T-helper 1 cell treated with Interleukin-12 subunit alpha and Interleukin-12 subunit beta and Interleukin-4 antibody, amounts not matched to agents 30 μg/mL and 1 μg/mL, for 36 hours (primary cell): ENCODE data around the gene TRIM56.
A peak's percentile ranks its signal among the peaks of the same experiment; 100 is the strongest.
"Not testable (repeated sequence)": the region's sequence is repeated elsewhere in the genome, so short reads cannot be mapped to it uniquely, and the experiment has no call there.

ENCODE experiments used
- H3K27ac Mint-ChIP-seq: one replicate; pipeline ENCODE4 v1.8.0; 2021; ENCODE audit warnings: mild to moderate bottlenecking, mixed read lengths
- H3K27me3 Mint-ChIP-seq: one replicate; pipeline ENCODE4 v1.8.0; 2021; ENCODE audit warnings: low read depth, mixed read lengths
- H3K36me3 Mint-ChIP-seq: one replicate; pipeline ENCODE4 v1.8.0; 2021; ENCODE audit warnings: low read depth, mixed read lengths
- H3K4me1 Mint-ChIP-seq: one replicate; pipeline ENCODE4 v1.8.0; 2021; ENCODE audit warnings: low read depth, mixed read lengths
- H3K4me3 Mint-ChIP-seq: one replicate; pipeline ENCODE4 v1.8.0; 2021; ENCODE audit warnings: mild to moderate bottlenecking, moderate library complexity, mixed read lengths
- H3K9me3 Mint-ChIP-seq: one replicate; pipeline ENCODE4 v1.8.0; 2021; ENCODE audit warnings: mixed read lengths

Gene TRIM56

GRCh38 chr7:101126651-101127459, 41.6 kb downstream of the TRIM56 start, which contains the start of gene SERPINE1:
SERPINE1 (plus strand) TSS chr7:101127104; CDS start chr7:101128394, 1,290 bp downstream.
- H3K27me3 Mint-ChIP-seq = peaks cover 61% of the 10 kb centered on the region
- H3K4me3 Mint-ChIP-seq = peak within 1 kb of the TSS; percentile 72
- H3K36me3 Mint-ChIP-seq = no peaks in the 10 kb centered on the region
- peak within 1 kb of the TSS; percentile 22 for H3K27ac Mint-ChIP-seq
- H3K4me1 Mint-ChIP-seq = peaks cover 32% of the 10 kb centered on the region
- no peaks in the 10 kb centered on the region for H3K9me3 Mint-ChIP-seq

GRCh38 chr7:101127460-101128039, 42.3 kb downstream of the TRIM56 start:
- Mint-ChIP-seq H3K9me3 (no peaks in the 10 kb centered on the region), H3K27me3 (peaks cover 60% of the 10 kb centered on the region), H3K4me3 (peak overlapping the region; percentile 72), H3K27ac (no peak overlapping the region), H3K36me3 (no peaks in the 10 kb centered on the region), H3K4me1 (peaks cover 27% of the 10 kb centered on the region)

GRCh38 chr7:101128040-101128834, 43.0 kb downstream of the TRIM56 start:
- Mint-ChIP-seq H3K27ac (peak overlapping the region; percentile 43), H3K9me3 (no peaks in the 10 kb centered on the region), H3K36me3 (no peaks in the 10 kb centered on the region), H3K4me1 (peaks cover 26% of the 10 kb centered on the region), H3K4me3 (no peak overlapping the region), H3K27me3 (peaks cover 59% of the 10 kb centered on the region)

GRCh38 chr7:101129603-101130117, 44.4 kb downstream of the TRIM56 start:
- H3K4me1 Mint-ChIP-seq = peaks cover 25% of the 10 kb centered on the region
- no peaks in the 10 kb centered on the region for H3K9me3 Mint-ChIP-seq
- no peaks in the 10 kb centered on the region for H3K36me3 Mint-ChIP-seq
- no peak overlapping the region for H3K4me3 Mint-ChIP-seq
- no peak overlapping the region for H3K27ac Mint-ChIP-seq
- H3K27me3 Mint-ChIP-seq = peaks cover 62% of the 10 kb centered on the region

GRCh38 chr7:101132626-101133600, 47.6 kb downstream of the TRIM56 start:
- H3K9me3 Mint-ChIP-seq, H3K36me3 Mint-ChIP-seq, H3K4me3 Mint-ChIP-seq, H3K27ac Mint-ChIP-seq: not testable (repeated sequence)
- peaks cover 11% of the 10 kb centered on the region for H3K4me1 Mint-ChIP-seq
- H3K27me3 Mint-ChIP-seq = peaks cover 67% of the 10 kb centered on the region

- Mint-ChIP-seq H3K27ac (no peak overlapping the region), H3K27me3 (peaks cover 67% of the 10 kb centered on the region), H3K9me3 (no peaks in the 10 kb centered on the region), H3K4me3 (no peak overlapping the region), H3K4me1 (peaks cover 17% of the 10 kb centered on the region), H3K36me3 (no peaks in the 10 kb centered on the region)
Measured at GRCh38 chr7:101133621-101134398, 48.5 kb downstream of the TRIM56 start.

GRCh38 chr7:101134399-101134980, 49.2 kb downstream of the TRIM56 start:
- Mint-ChIP-seq H3K36me3 (no peaks in the 10 kb centered on the region), H3K9me3 (no peaks in the 10 kb centered on the region), H3K4me3 (no peak overlapping the region), H3K27ac (no peak overlapping the region), H3K4me1 (peaks cover 17% of the 10 kb centered on the region), H3K27me3 (peaks cover 63% of the 10 kb centered on the region)

GRCh38 chr7:101137651-101138212, 52.5 kb downstream of the TRIM56 start:
- H3K36me3 Mint-ChIP-seq = no peaks in the 10 kb centered on the region
- H3K27ac Mint-ChIP-seq = no peak overlapping the region
- no peaks in the 10 kb centered on the region for H3K9me3 Mint-ChIP-seq
- H3K4me3 Mint-ChIP-seq = peak overlapping the region; percentile 10
- peaks cover 20% of the 10 kb centered on the region for H3K4me1 Mint-ChIP-seq
- peaks cover 47% of the 10 kb centered on the region for H3K27me3 Mint-ChIP-seq

- peaks cover 48% of the 10 kb centered on the region for H3K27me3 Mint-ChIP-seq
- no peaks in the 10 kb centered on the region for H3K9me3 Mint-ChIP-seq
- peak overlapping the region; percentile 59 for H3K27ac Mint-ChIP-seq
- H3K4me3 Mint-ChIP-seq = peak overlapping the region; percentile 53
- H3K36me3 Mint-ChIP-seq = no peaks in the 10 kb centered on the region
- peaks cover 23% of the 10 kb centered on the region for H3K4me1 Mint-ChIP-seq
Measured at GRCh38 chr7:101138213-101138870, 53.1 kb downstream of the TRIM56 start.

GRCh38 chr7:101140339-101140699, 55.0 kb downstream of the TRIM56 start:
- H3K27me3 Mint-ChIP-seq = peaks cover 45% of the 10 kb centered on the region
- peaks cover 25% of the 10 kb centered on the region for H3K4me1 Mint-ChIP-seq
- H3K9me3 Mint-ChIP-seq = no peaks in the 10 kb centered on the region
- no peaks in the 10 kb centered on the region for H3K36me3 Mint-ChIP-seq
- H3K27ac Mint-ChIP-seq = no peak overlapping the region
- no peak overlapping the region for H3K4me3 Mint-ChIP-seq

GRCh38 chr7:101140746-101141382, 55.6 kb downstream of the TRIM56 start:
- H3K9me3 Mint-ChIP-seq = no peaks in the 10 kb centered on the region
- H3K36me3 Mint-ChIP-seq = no peaks in the 10 kb centered on the region
- H3K4me3 Mint-ChIP-seq = no peak overlapping the region
- H3K27me3 Mint-ChIP-seq = peaks cover 45% of the 10 kb centered on the region
- no peak overlapping the region for H3K27ac Mint-ChIP-seq
- peaks cover 25% of the 10 kb centered on the region for H3K4me1 Mint-ChIP-seq
